Measurements from ENCODE around the gene CASQ2. TPM values are rescaled to one million over a fixed set of nuclear protein-coding genes. Genes with fewer than 3 reads are reported as not detected.

Gene CASQ2
- polyA plus RNA-seq, 2 of the 4 experiments (the other 2 are of a cell fraction) = not detected

DNA sequence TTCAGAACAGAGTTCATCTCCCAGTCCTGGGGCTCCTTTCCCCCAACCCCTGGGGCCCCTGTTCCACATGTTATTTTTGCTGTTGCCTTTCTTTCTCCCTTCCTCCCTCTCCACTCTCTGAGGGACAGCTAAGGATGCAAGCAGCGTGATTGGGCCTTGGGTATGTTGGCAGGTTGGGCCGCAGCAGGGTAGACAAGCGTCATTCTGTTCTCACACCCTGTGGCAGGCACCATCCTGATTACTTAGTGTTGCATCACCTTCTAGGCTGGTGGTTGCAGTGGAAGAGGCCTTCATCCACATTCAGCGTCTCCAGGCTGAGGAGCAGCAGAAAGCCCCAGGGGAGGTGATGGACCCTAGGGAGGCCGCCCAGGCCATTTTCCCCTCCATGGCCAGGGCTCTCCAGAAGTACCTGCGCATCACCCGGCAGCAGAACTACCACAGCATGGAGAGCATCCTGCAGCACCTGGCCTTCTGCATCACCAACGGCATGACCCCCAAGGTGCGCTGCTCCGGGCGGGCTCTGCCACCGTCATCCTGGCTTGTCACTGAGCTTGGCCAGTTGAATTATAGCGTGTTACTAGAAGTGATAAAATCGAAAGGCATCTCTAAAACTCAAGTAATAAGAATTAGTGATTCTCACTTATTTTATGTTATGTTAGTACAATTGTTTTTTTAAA lies 83.3 kb downstream of the CASQ2 start:
- no peak overlapping the region for H3K27ac ChIP-seq
- DNase-seq (ENCODE audit: low read depth in 1 of 2, low spot score in 1 of 2) (no peak), ATAC-seq (no peak), FAIRE-seq (no peak)
- H3K4me1 ChIP-seq = no peaks in the 10 kb centered on the region
- no peaks in the 10 kb centered on the region for H3K9me3 ChIP-seq
- H3K4me3 ChIP-seq = no peak overlapping the region
- TF ChIP-seq EHMT2 (IDR thresholded peaks at IDR 0.05; ENCODE audit: low read depth) = no peak
- no peak for TF ChIP-seq ZSCAN20 (CRISPR knock-in tag; IDR thresholded peaks at IDR 0.05)
- no peak for TF ChIP-seq HOXA7 (CRISPR knock-in tag; IDR thresholded peaks at IDR 0.05)
- WGBS (ENCODE audit: missing lambda C conversion rate) = 86% methylated on average over 13 of the region's 14 CpGs
- CTCF ChIA-PET = no interaction called here
- POLR2A ChIA-PET = no interaction called here
- no peak overlapping the region for H3K4me2 ChIP-seq

DNA sequence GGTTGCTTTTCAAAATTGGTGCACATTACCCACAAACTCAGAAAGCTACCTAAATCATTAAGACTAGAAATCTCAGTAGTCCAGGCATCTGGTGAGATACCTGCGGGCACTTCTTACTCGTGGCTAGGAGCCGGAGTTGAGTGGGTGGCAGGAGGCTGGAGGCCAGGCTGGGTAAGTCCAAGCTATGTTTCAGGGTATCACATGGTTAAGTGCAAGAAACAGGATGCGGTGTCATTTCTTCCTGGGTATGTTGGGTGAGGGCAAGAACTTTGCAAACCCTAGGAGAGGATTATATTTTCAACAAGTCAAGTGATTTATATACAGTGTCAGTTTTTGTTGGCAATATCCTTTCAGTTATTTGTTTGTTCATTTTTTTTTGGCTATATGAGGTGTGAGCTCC lies 85.7 kb downstream of the CASQ2 start:
- Histone ChIP-seq H3K27ac (no peak overlapping the region), H3K4me3 (no peak overlapping the region), H3K4me1 (peaks cover 9% of the 10 kb centered on the region), H3K4me2 (no peak overlapping the region), H3K9me3 (no peaks in the 10 kb centered on the region)
- no peak for TF ChIP-seq JUN (IDR thresholded peaks at IDR 0.05)
- TF ChIP-seq MAZ (IDR thresholded peaks at IDR 0.05; ENCODE audit: borderline replicate concordance, low read depth, low read length) = no peak
- no peak for TF ChIP-seq NR3C1 (IDR thresholded peaks at IDR 0.05)
- no peak for TF ChIP-seq SREBF2 (IDR thresholded peaks at IDR 0.05)
- TF ChIP-seq ZFP36 (IDR thresholded peaks at IDR 0.05; ENCODE audit: borderline replicate concordance, partially characterized antibody) = no peak
- no peak for TF ChIP-seq TP53 (CRISPR knock-in tag; IDR thresholded peaks at IDR 0.05)
- no peak for TF ChIP-seq ZC3H11A (IDR thresholded peaks at IDR 0.05)
- no peak for TF ChIP-seq RAD21 (conservative IDR thresholded peaks at IDR 0.05 in 1 of 2, IDR thresholded peaks at IDR 0.05 in 1 of 2)
- TF ChIP-seq ESRRA (IDR thresholded peaks at IDR 0.05; ENCODE audit: borderline replicate concordance, low read length) = no peak
- no peak for TF ChIP-seq RFX5 (IDR thresholded peaks at IDR 0.05)
- TF ChIP-seq, protein P1, sequence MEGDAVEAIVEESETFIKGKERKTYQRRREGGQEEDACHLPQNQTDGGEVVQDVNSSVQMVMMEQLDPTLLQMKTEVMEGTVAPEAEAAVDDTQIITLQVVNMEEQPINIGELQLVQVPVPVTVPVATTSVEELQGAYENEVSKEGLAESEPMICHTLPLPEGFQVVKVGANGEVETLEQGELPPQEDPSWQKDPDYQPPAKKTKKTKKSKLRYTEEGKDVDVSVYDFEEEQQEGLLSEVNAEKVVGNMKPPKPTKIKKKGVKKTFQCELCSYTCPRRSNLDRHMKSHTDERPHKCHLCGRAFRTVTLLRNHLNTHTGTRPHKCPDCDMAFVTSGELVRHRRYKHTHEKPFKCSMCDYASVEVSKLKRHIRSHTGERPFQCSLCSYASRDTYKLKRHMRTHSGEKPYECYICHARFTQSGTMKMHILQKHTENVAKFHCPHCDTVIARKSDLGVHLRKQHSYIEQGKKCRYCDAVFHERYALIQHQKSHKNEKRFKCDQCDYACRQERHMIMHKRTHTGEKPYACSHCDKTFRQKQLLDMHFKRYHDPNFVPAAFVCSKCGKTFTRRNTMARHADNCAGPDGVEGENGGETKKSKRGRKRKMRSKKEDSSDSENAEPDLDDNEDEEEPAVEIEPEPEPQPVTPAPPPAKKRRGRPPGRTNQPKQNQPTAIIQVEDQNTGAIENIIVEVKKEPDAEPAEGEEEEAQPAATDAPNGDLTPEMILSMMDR (IDR thresholded peaks at IDR 0.05) = no peak
- no peak for TF ChIP-seq RNF2 (IDR thresholded peaks at IDR 0.05; ENCODE audit: borderline replicate concordance, low read depth)
- TF ChIP-seq HDAC2 (IDR thresholded peaks at IDR 0.05) = no peak
- TF ChIP-seq FOSL2 (IDR thresholded peaks at IDR 0.05) = no peak
- no peak for TF ChIP-seq FOSL2 (CRISPR knock-in tag; IDR thresholded peaks at IDR 0.05)
- no peak for TF ChIP-seq CEBPB (IDR thresholded peaks at IDR 0.05)
- DNase-seq (ENCODE audit: low read depth in 1 of 2, low spot score in 1 of 2) (no peak), FAIRE-seq (no peak), ATAC-seq (no peak)
- POLR2A ChIA-PET = no interaction called here
- 97% methylated on average over 4 of the region's 4 CpGs for WGBS (ENCODE audit: missing lambda C conversion rate)
- CTCF ChIA-PET = interaction anchor here (2.0 kb wide), 1 partner anchor 10 kb away, joined by 6 read pairs; no protein-coding TSS in a partner anchor

DNA sequence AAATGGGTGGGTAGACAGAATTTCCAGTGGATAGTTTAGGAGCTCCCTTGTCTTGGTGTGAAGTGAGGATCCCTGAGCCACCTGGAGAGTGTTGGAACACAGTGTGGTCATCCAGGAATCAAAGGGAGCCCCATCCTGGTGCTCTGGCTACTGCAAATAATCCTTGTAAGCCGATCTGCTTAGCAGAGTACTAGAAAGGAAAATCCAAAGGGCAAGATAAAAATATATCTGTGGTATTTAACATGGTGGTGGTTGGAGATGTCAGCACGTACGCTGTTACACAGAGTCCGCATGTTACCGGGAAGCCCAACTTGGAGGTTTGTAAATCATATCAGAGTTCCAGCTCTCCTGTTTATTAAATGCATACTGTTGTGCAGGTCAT lies 87.8 kb downstream of the CASQ2 start:
- CTCF ChIA-PET = no interaction called here
- DNase-seq (ENCODE audit: low read depth in 1 of 2, low spot score in 1 of 2) (no peak), FAIRE-seq (no peak), ATAC-seq (no peak)
- Histone ChIP-seq H3K27ac (no peak overlapping the region), H3K4me1 (peaks cover 12% of the 10 kb centered on the region), H3K4me2 (no peak overlapping the region), H3K9me3 (no peaks in the 10 kb centered on the region), H3K4me3 (no peak overlapping the region)
- TF ChIP-seq TP53 (CRISPR knock-in tag; IDR thresholded peaks at IDR 0.05) = no peak
- TF ChIP-seq, protein P2, sequence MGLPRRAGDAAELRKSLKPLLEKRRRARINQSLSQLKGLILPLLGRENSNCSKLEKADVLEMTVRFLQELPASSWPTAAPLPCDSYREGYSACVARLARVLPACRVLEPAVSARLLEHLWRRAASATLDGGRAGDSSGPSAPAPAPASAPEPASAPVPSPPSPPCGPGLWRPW (IDR thresholded peaks at IDR 0.05) = no peak
- no peak for TF ChIP-seq BHLHE40 (IDR thresholded peaks at IDR 0.05; ENCODE audit: low read depth, low read length)
- TF ChIP-seq TFCP2L1 (CRISPR knock-in tag; IDR thresholded peaks at IDR 0.05) = no peak
- no peak for TF ChIP-seq RFX5 (IDR thresholded peaks at IDR 0.05)
- no peak for TF ChIP-seq MYC (IDR thresholded peaks at IDR 0.05; ENCODE audit: borderline replicate concordance, low read length)
- no peak for TF ChIP-seq CHD4 (IDR thresholded peaks at IDR 0.05; ENCODE audit: borderline replicate concordance)
- TF ChIP-seq, protein P3, sequence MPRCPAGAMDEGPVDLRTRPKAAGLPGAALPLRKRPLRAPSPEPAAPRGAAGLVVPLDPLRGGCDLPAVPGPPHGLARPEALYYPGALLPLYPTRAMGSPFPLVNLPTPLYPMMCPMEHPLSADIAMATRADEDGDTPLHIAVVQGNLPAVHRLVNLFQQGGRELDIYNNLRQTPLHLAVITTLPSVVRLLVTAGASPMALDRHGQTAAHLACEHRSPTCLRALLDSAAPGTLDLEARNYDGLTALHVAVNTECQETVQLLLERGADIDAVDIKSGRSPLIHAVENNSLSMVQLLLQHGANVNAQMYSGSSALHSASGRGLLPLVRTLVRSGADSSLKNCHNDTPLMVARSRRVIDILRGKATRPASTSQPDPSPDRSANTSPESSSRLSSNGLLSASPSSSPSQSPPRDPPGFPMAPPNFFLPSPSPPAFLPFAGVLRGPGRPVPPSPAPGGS (IDR thresholded peaks at IDR 0.05) = no peak
- TF ChIP-seq SMC3 (IDR thresholded peaks at IDR 0.05) = no peak
- no peak for TF ChIP-seq HEYL (CRISPR knock-in tag; IDR thresholded peaks at IDR 0.05)
- no peak for TF ChIP-seq JUNB (IDR thresholded peaks at IDR 0.05)
- no peak for TF ChIP-seq FOSL2 (IDR thresholded peaks at IDR 0.05)
- no peak for TF ChIP-seq FOSL2 (CRISPR knock-in tag; IDR thresholded peaks at IDR 0.05)
- no peak for TF ChIP-seq EP300 (IDR thresholded peaks at IDR 0.05)
- TF ChIP-seq HDAC2 (IDR thresholded peaks at IDR 0.05) = no peak
- TF ChIP-seq ZNF302 (CRISPR knock-in tag; IDR thresholded peaks at IDR 0.05) = no peak
- no peak for TF ChIP-seq EHMT2 (IDR thresholded peaks at IDR 0.05; ENCODE audit: low read depth)
- TF ChIP-seq HOXB5 (CRISPR knock-in tag; IDR thresholded peaks at IDR 0.05) = no peak
- TF ChIP-seq HOXA7 (CRISPR knock-in tag; IDR thresholded peaks at IDR 0.05) = no peak
- POLR2A ChIA-PET = no interaction called here
- WGBS (ENCODE audit: missing lambda C conversion rate) = 90% methylated on average over 5 of the region's 5 CpGs

Measured in A549 (cell line).